ENCODE measurements around the gene SFXN5.
"Not testable (repeated sequence)": the region's sequence is repeated elsewhere in the genome, so short reads cannot be mapped to it uniquely, and the experiment has no call there.

Gene SFXN5

GRCh38 chr2:73077424-73077795 lies 5.9 kb upstream of the SFXN5 start:
- DNase-seq (ENCODE audit: low spot score), result no peak

- no peak for DNase-seq (ENCODE audit: low spot score)
Observed at GRCh38 chr2:73076701-73077423, 5.3 kb upstream of the SFXN5 start.

GRCh38 chr2:73075477-73076373 lies 4.2 kb upstream of the SFXN5 start:
- DNase-seq (ENCODE audit: low spot score), result no peak

- DNase-seq (ENCODE audit: low spot score), result no peak
Observed at GRCh38 chr2:73074110-73075069, 2.9 kb upstream of the SFXN5 start.

- DNase-seq (ENCODE audit: low spot score), result no peak
Observed at GRCh38 chr2:73072416-73072815, 904 bp upstream of the SFXN5 start.

- DNase-seq (ENCODE audit: low spot score), result peak; percentile 26
Observed at GRCh38 chr2:73072129-73072395, 550 bp upstream of the SFXN5 start.

- peak; percentile 65 for DNase-seq (ENCODE audit: low spot score)
Observed at GRCh38 chr2:73070643-73071359, 711 bp downstream of the SFXN5 start.

- DNase-seq (ENCODE audit: low spot score), result no peak
Observed at GRCh38 chr2:73069855-73070642, 1.5 kb downstream of the SFXN5 start.

GRCh38 chr2:73069041-73069854 lies 2.3 kb downstream of the SFXN5 start:
- DNase-seq (ENCODE audit: low spot score), result no peak

- DNase-seq (ENCODE audit: low spot score), result no peak
Observed at GRCh38 chr2:73068147-73068546, 3.4 kb downstream of the SFXN5 start.

GRCh38 chr2:73067043-73067442 lies 4.5 kb downstream of the SFXN5 start:
- DNase-seq (ENCODE audit: low spot score), result no peak

GRCh38 chr2:73065070-73065469 lies 6.4 kb downstream of the SFXN5 start:
- not testable (repeated sequence) for DNase-seq (ENCODE audit: low spot score)

- DNase-seq (ENCODE audit: low spot score), result peak; percentile 68
Observed at GRCh38 chr2:73063909-73064875, 7.3 kb downstream of the SFXN5 start.

- no peak for DNase-seq (ENCODE audit: low spot score)
Observed at GRCh38 chr2:73063472-73063871, 8.0 kb downstream of the SFXN5 start.

- DNase-seq (ENCODE audit: low spot score), result no peak
Observed at GRCh38 chr2:73059106-73059505, 12.4 kb downstream of the SFXN5 start.

- DNase-seq (ENCODE audit: low spot score), result no peak
Observed at GRCh38 chr2:73054980-73055379, 16.5 kb downstream of the SFXN5 start.

GRCh38 chr2:73053316-73054114 lies 18.0 kb downstream of the SFXN5 start:
- DNase-seq (ENCODE audit: low spot score), result no peak

- DNase-seq (ENCODE audit: low spot score), result no peak
Observed at GRCh38 chr2:73050121-73050545, 21.4 kb downstream of the SFXN5 start.
